HepG2 (cell line): ENCODE measurements around the gene PIGN. TPM values are rescaled to one million over a fixed set of nuclear protein-coding genes. Genes with fewer than 3 reads are reported as not detected.

Experiments
- ATAC-seq: fragments of 200-7000 bp; cut with Tn5 transposase; 3 replicates; pipeline ENCODE4 v1.9.1; 2020; ENCODE audit warnings: mild to moderate bottlenecking, moderate library complexity
- BruUV-seq: library from RNA; stranded (reverse); fragments of 400-500 nt; replicated peaks from 2 replicates; lab custom pipeline; 2021; lab: Mats Ljungman, UMichigan
- CTCF ChIA-PET: fragments of 300-600 bp; formaldehyde crosslinking; extraction: SDS; loops from one replicate; lab custom pipeline; 2021; ENCODE audit warnings: low total read pairs, inconsistent platforms, low intra/inter-chr PET ratio; lab: Yijun Ruan, JAX
- POLR2A ChIA-PET: fragments of 350-600 bp; sonication (Branson Sonifier 250); formaldehyde crosslinking; loops from one replicate; lab custom pipeline; 2020; ENCODE audit warnings: antibody characterized with exemption, inconsistent platforms; lab: Yijun Ruan, JAX
- DNase-seq: peaks from one replicate; pipeline ENCODE4 v3.0.0-alpha.2; 2015; ENCODE audit warnings: low spot score
- FAIRE-seq: peaks from 3 replicates; lab custom pipeline; 2011; peaks lifted over from hg19 to GRCh38; lab: Jason Lieb, UNC
- H2AFZ ChIP-seq: one replicate; pipeline ENCODE4 v1.6.1; 2011; ENCODE audit warnings: low read length, inconsistent platforms
- H3K27ac ChIP-seq: fragments of 300-600 bp; 3 replicates; pipeline ENCODE4 v1.8.0; 2011; ENCODE audit warnings: mixed run types, mild to moderate bottlenecking, mixed read lengths, low read length, inconsistent platforms; ENCODE audit not compliant: insufficient read depth; ENCODE audit errors: extremely low read length
- H3K27me3 ChIP-seq, 2 experiments: fragments of 200-600 bp in 1 of 2; 2 replicates in 1 of 2; 3 replicates in 1 of 2; pipeline versions ENCODE4 v1.6.0 to v1.8.0; 2011; ENCODE audit warnings: low read length in 2 of 2, mild to moderate bottlenecking in 2 of 2, moderate library complexity in 2 of 2, inconsistent platforms in 1 of 2; ENCODE audit not compliant: insufficient read depth in 2 of 2, control insufficient read depth in 1 of 2
- H3K36me3 ChIP-seq, 2 experiments: fragments of 200-600 bp in 1 of 2; replicated peaks in 1 of 2; 2 replicates in 1 of 2; 3 replicates in 1 of 2; pipeline versions ENCODE4 v1.5.1 to v1.8.0; 2011; ENCODE audit warnings: low read length in 2 of 2, inconsistent platforms in 1 of 2; ENCODE audit not compliant: insufficient read depth in 2 of 2, control insufficient read depth in 1 of 2
- H3K4me1 ChIP-seq: 2 replicates; pipeline ENCODE4 v1.5.1; 2012; ENCODE audit warnings: low read length, inconsistent platforms; ENCODE audit not compliant: insufficient read depth
- H3K4me2 ChIP-seq: 2 replicates; pipeline ENCODE4 v1.6.0; 2011; ENCODE audit warnings: low read depth, low read length, inconsistent platforms
- H3K4me3 ChIP-seq, 3 experiments: fragments of 200-600 bp in 1 of 3; sonication (generic), shearing (Covaris generic) in 1 of 3; replicated peaks in 1 of 3; 2 replicates each; pipeline ENCODE4 v1.5.1; 2011 to 2016; ENCODE audit warnings: low read length in 3 of 3, inconsistent platforms in 2 of 3, low read depth in 2 of 3, mild to moderate bottlenecking in 2 of 3, control low read depth in 1 of 3, mixed read lengths in 1 of 3; ENCODE audit not compliant: insufficient read depth in 1 of 3
- H3K79me2 ChIP-seq: one replicate; pipeline ENCODE4 v1.6.1; 2011; ENCODE audit warnings: low read length, inconsistent platforms; ENCODE audit not compliant: insufficient read depth
- H3K9ac ChIP-seq: 2 replicates; pipeline ENCODE4 v1.6.0; 2011; ENCODE audit warnings: mild to moderate bottlenecking, low read depth, low read length, inconsistent platforms; ENCODE audit not compliant: insufficient read depth
- H3K9me3 ChIP-seq: 2 replicates; pipeline ENCODE4 v1.5.1; 2012; ENCODE audit warnings: mild to moderate bottlenecking, low read length
- H4K20me1 ChIP-seq: 2 replicates; pipeline ENCODE4 v1.6.0; 2011; ENCODE audit warnings: inconsistent platforms, mild to moderate bottlenecking, low read length, moderate library complexity; ENCODE audit not compliant: insufficient read depth
- AGO1 ChIP-seq: fragments of 200-400 bp; formaldehyde crosslinking; IDR thresholded peaks from 2 replicates; pipeline ENCODE4 v1.6.1; 2017; ENCODE audit warnings: mild to moderate bottlenecking, low read depth, low read length, moderate library complexity; ENCODE audit not compliant: poor library complexity, severe bottlenecking
- GPN1 ChIP-seq: sonication (generic); formaldehyde crosslinking; IDR thresholded peaks from 2 replicates; pipeline ENCODE4 v1.5.1; 2020; ENCODE audit warnings: missing genetic modification reagents, borderline replicate concordance
- KDM4B ChIP-seq: sonication (generic); formaldehyde crosslinking; IDR thresholded peaks from 2 replicates; pipeline ENCODE4 v1.4.0; 2020; ENCODE audit warnings: missing genetic modification reagents
- MAFF ChIP-seq: IDR thresholded peaks from 2 replicates; pipeline ENCODE4 v1.6.1; 2011; ENCODE audit warnings: low read depth, low read length, improper control_type of control experiment
- MAFK ChIP-seq, 2 experiments: IDR thresholded peaks in 1 of 2; conservative IDR thresholded peaks in 1 of 2; 2 replicates each; pipeline ENCODE4 v1.6.1; 2011; ENCODE audit warnings: improper control_type of control experiment in 2 of 2, low read length in 2 of 2
- NFE2L2 ChIP-seq: fragments of 150-350 bp; IDR thresholded peaks from 2 replicates; pipeline ENCODE4 v1.6.1; 2014; ENCODE audit warnings: low read length
- PHF8 ChIP-seq: sonication (generic); formaldehyde crosslinking; IDR thresholded peaks from 2 replicates; pipeline ENCODE4 v1.5.0; 2020; ENCODE audit warnings: missing genetic modification reagents
- ZFP36 ChIP-seq: fragments of 150-350 bp; IDR thresholded peaks from 2 replicates; pipeline ENCODE4 v1.6.1; 2018; ENCODE audit warnings: borderline replicate concordance, low read length, low read depth; ENCODE audit not compliant: partially characterized antibody
- ZFY ChIP-seq: sonication (generic); formaldehyde crosslinking; IDR thresholded peaks from 2 replicates; pipeline ENCODE4 v1.4.0; 2020; ENCODE audit warnings: missing genetic modification reagents
- ZNF543 ChIP-seq: sonication (generic); formaldehyde crosslinking; IDR thresholded peaks from 2 replicates; pipeline ENCODE4 v1.4.0; 2020; ENCODE audit warnings: mild to moderate bottlenecking, missing genetic modification reagents
- ZNF563 ChIP-seq: sonication (generic); formaldehyde crosslinking; IDR thresholded peaks from 2 replicates; pipeline ENCODE4 v1.8.0; 2022; ENCODE audit warnings: mild to moderate bottlenecking, moderate library complexity, missing genetic modification reagents
- ZNF703 ChIP-seq: sonication (generic); formaldehyde crosslinking; IDR thresholded peaks from 2 replicates; pipeline ENCODE4 v1.5.1; 2020; ENCODE audit warnings: missing genetic modification reagents, mild to moderate bottlenecking, moderate library complexity, borderline replicate concordance
- ZNF792 ChIP-seq: IDR thresholded peaks from 2 replicates; pipeline ENCODE4 v1.6.1; 2016
- ZNF816 ChIP-seq: sonication (generic); formaldehyde crosslinking; IDR thresholded peaks from 2 replicates; pipeline ENCODE4 v1.8.0; 2022; ENCODE audit warnings: missing genetic modification reagents, mild to moderate bottlenecking, borderline replicate concordance
- WGBS: methylation state at CpG from one replicate; pipeline ENCODE4 v1.1.6; 2017; ENCODE audit warnings: low lambda C conversion rate; 5-methylcytosine and 5-hydroxymethylcytosine counted together
- in situ Hi-C: cut with HindIII; loops from 2 replicates; pipeline ENCODE4 v1.10.0; 2017; ENCODE audit warnings: low pct_unique_long_range_greater_than_20kb; ENCODE audit not compliant: extremely low pct_ligation_motif_present
- intact Hi-C: fragments of 100-400 bp; cut with micrococcal nuclease; formaldehyde crosslinking; loops from one replicate; pipeline ENCODE4 v1.10.0; 2022; ENCODE audit not compliant: unreplicated experiment
- polyA plus RNA-seq, 8 experiments: library from polyadenylated mRNA; depleted of rRNA in 3 of 8; stranded (reverse) in 7 of 8; unstranded in 1 of 8; fragments of >200 nt; fragmentation: Illumina TruSeq in 4 of 8; extraction: Trizol in 4 of 8; gene quantifications; 2 replicates each; pipeline versions ENCODE4 v1.2.1 to v1.2.3, GENCODE V29; 2011 to 2016; ENCODE audit warnings: low read depth in 4 of 8, missing spikeins in 1 of 8, mixed read lengths in 1 of 8; ENCODE audit not compliant: insufficient read depth in 1 of 8
- total RNA-seq, 5 experiments: library from RNA; depleted of rRNA; stranded (reverse); fragments of >200 nt; fragmentation: Illumina TruSeq; extraction: Trizol; gene quantifications; 2 replicates each; pipeline ENCODE4 v1.2.3, GENCODE V29; 2016; ENCODE audit warnings: low read depth in 1 of 5
- TF ChIP-seq, protein P1 (sequence below): sonication (generic); formaldehyde crosslinking; conservative IDR thresholded peaks from 2 replicates; pipeline ENCODE4 v1.5.0; 2020; ENCODE audit warnings: missing genetic modification reagents

PIGN gene
- total and polyA plus RNA-seq, 2 of the 13 experiments (the other 11 are each of a cell fraction or from before 2014, with no cell fraction given) = 15.5 to 33.6 TPM

DNA sequence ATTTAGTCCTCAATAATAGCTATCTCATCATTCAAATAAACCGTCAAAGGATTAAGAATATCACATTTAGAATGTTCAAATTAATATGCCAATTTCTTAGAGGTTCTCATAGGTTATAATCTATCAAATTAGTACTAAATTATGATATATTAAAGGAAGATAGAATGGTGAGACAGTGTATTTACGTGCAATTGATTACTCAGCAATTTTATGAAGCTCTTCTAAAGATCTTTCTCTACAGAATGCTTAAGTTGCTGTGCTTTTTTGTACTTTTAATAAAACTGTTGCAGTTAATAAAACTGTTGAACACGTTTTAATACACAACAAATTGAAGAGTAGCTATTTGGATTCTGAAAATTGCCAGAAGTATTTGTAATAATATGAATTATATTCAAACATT lies 39.2 kb upstream of the PIGN start:
- CTCF ChIA-PET = no interaction called here
- no peak overlapping the region for H3K9ac ChIP-seq
- no peak for ATAC-seq
- WGBS = 98% methylated on average over 3 of the region's 3 CpGs
- H3K9me3 ChIP-seq = peaks cover 7% of the 10 kb centered on the region
- no peak for FAIRE-seq
- H2AFZ ChIP-seq = no peak overlapping the region
- no peak for DNase-seq
- no peaks in the 10 kb centered on the region for H4K20me1 ChIP-seq
- intact Hi-C loops = no loop called here
- no peaks in the 10 kb centered on the region for H3K27me3 ChIP-seq
- no peaks in the 10 kb centered on the region for H3K4me1 ChIP-seq
- BruUV-seq = no TSS peak
- no peak overlapping the region for H3K4me3 ChIP-seq
- TF ChIP-seq KDM4B (CRISPR knock-in tag) (no peak), ZNF792 (CRISPR knock-in tag) (no peak), PHF8 (no peak), ZNF703 (CRISPR knock-in tag) (no peak), ZNF563 (no peak), NFE2L2 (no peak), ZFY (no peak), ZFP36 (no peak), ZNF543 (CRISPR knock-in tag) (no peak), MAFF (peak; percentile 96), AGO1 (no peak), MAFK (conservative IDR thresholded peaks at IDR 0.05 in 1 of 2, IDR thresholded peaks at IDR 0.05 in 1 of 2; ENCODE audit: low read length in 2 of 2) (peak; percentile 95 to 97), ZNF816 (CRISPR knock-in tag) (no peak), GPN1 (CRISPR knock-in tag) (no peak)
- TF ChIP-seq, protein P1, sequence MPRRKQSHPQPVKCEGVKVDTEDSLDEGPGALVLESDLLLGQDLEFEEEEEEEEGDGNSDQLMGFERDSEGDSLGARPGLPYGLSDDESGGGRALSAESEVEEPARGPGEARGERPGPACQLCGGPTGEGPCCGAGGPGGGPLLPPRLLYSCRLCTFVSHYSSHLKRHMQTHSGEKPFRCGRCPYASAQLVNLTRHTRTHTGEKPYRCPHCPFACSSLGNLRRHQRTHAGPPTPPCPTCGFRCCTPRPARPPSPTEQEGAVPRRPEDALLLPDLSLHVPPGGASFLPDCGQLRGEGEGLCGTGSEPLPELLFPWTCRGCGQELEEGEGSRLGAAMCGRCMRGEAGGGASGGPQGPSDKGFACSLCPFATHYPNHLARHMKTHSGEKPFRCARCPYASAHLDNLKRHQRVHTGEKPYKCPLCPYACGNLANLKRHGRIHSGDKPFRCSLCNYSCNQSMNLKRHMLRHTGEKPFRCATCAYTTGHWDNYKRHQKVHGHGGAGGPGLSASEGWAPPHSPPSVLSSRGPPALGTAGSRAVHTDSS = no peak
- TF ChIP-seq, all 625 proteins: peak for 2
- in situ Hi-C loops = no loop called here
- no peaks in the 10 kb centered on the region for H3K79me2 ChIP-seq
- POLR2A ChIA-PET = no interaction called here
- H3K27ac ChIP-seq = no peak overlapping the region
- H3K4me2 ChIP-seq = no peak overlapping the region
- peaks cover 6 to 35% of the 10 kb centered on the region in 2 experiments for H3K36me3 ChIP-seq
